Heart left ventricle (tissue), 13 donors: ENCODE results near the gene RNASE13.

ENCODE experiments used
- POLR2A ChIP-seq, 2 donors: fragments of 450-650 bp; IDR thresholded peaks; one replicate each; pipeline ENCODE4 v1.6.1; 2017; ENCODE audit warnings: antibody characterized with exemption in 2 of 2, mild to moderate bottlenecking in 2 of 2, moderate library complexity in 2 of 2
- TF ChIP-seq, protein P1 (sequence below), 12 donors: fragments of 200-600 bp; sonication (generic) in 4 of 12; IDR thresholded peaks; one replicate each; pipeline versions ENCODE4 v1.5.0 to v1.8.0; 2018 to 2022; ENCODE audit warnings: antibody characterized with exemption in 12 of 12, mild to moderate bottlenecking in 5 of 12
- donor health status: ischemic (EF 13 %, LVEDD 7.1; RV severe dilation, severe dysfunction).
- donor health status: DM: no; HTN: yes; CAD: no.
- donor health status: DM: no; HTN: no; CAD: no.
- donor health status: ischemic (EF 25% LVEDD 6.9; RV normal size, moderate dysfunction).
- donor health status: ischemic (EF 25% LVEDD 5.7; RV mildly dilated, moderate dysfunction).
- donor health status: ischemic (EF 35%, LVEDD 5.7; RV mildly dilated, moderate dysfunction).
- donor health status: nonischemic (EF 11% LVEDD 7.7; RV severe dilation, severe dysfunction).
- donor health status: DM: yes; HTN: yes; CAD: no.
- donor health status: PGD.
- donor health status: ischemic (EF 29% LVEDD 5.4; RV normal size, mild dysfunction).
- donor health status: nonischemic (EF 23%, LVEDD 6.1; RV moderate dilation, normal function).

DNA sequence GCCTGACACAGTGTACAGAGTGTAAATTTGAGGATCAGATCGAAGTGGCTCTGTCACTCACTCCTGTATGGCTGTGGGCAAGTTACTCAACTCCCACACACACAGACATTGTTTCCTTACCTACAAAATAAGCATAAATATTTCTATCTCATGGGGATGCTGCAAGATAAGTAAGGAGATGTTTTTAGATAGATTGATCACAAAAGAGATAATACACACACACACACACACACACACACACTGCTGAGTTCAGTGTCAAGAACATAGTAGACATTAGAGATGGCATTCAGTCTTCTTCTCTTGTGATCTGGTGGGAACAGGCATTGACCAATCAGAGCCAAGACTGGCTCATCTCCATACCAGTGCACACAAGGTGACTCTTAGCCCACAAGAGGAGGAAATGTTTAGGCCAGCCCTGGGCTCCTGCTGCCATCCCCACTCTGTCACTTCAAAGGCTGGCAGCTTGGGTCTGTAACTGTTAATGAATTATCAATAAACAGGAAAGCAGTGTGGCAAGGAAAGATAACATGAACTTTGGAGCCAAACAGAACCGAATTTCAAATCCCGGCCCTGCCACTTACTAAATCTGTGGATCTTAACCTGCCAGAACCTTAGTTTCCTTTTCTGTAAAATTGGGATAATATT is 19.6 kb upstream of the RNASE13 start:
- TF ChIP-seq, protein P1, sequence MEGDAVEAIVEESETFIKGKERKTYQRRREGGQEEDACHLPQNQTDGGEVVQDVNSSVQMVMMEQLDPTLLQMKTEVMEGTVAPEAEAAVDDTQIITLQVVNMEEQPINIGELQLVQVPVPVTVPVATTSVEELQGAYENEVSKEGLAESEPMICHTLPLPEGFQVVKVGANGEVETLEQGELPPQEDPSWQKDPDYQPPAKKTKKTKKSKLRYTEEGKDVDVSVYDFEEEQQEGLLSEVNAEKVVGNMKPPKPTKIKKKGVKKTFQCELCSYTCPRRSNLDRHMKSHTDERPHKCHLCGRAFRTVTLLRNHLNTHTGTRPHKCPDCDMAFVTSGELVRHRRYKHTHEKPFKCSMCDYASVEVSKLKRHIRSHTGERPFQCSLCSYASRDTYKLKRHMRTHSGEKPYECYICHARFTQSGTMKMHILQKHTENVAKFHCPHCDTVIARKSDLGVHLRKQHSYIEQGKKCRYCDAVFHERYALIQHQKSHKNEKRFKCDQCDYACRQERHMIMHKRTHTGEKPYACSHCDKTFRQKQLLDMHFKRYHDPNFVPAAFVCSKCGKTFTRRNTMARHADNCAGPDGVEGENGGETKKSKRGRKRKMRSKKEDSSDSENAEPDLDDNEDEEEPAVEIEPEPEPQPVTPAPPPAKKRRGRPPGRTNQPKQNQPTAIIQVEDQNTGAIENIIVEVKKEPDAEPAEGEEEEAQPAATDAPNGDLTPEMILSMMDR (IDR thresholded peaks at IDR 0.05): no peak
- no peak for TF ChIP-seq POLR2A (IDR thresholded peaks at IDR 0.05)
